Sigmoid colon (tissue), 7 donors: ENCODE data around the gene OR52A5. TPM values are rescaled to one million over a fixed set of nuclear protein-coding genes. Genes with fewer than 3 reads are reported as not detected.

Experiments
- DNase-seq: peaks from one replicate; pipeline ENCODE4 v3.0.0-alpha.2; 2019
- H3K27ac ChIP-seq, 4 donors: fragments of 200-600 bp; sonication (generic); one replicate each; pipeline ENCODE4 v1.5.1; 2016 to 2019; ENCODE audit warnings: mild to moderate bottlenecking in 1 of 4
- H3K27me3 ChIP-seq, 3 donors: fragments of 200-600 bp; sonication (generic); one replicate each; pipeline ENCODE4 v1.5.1; 2019; ENCODE audit warnings: mild to moderate bottlenecking in 1 of 3
- H3K36me3 ChIP-seq, 4 donors: fragments of 200-600 bp; sonication (generic); one replicate each; pipeline ENCODE4 v1.5.1; 2016 to 2019
- H3K4me1 ChIP-seq, 4 donors: fragments of 200-600 bp; sonication (generic); one replicate each; pipeline ENCODE4 v1.5.1; 2017 to 2019
- H3K4me3 ChIP-seq, 4 donors: fragments of 200-600 bp; sonication (generic); one replicate each; pipeline ENCODE4 v1.5.1; 2017 to 2019; ENCODE audit warnings: mild to moderate bottlenecking in 2 of 4, moderate library complexity in 1 of 4
- H3K9me3 ChIP-seq, 4 donors: fragments of 200-600 bp in 3 of 4; sonication (generic) in 3 of 4; one replicate each; pipeline versions ENCODE4 v1.5.1 to v1.6.1; 2013 to 2019
- CTCF ChIP-seq, 4 experiments: fragments of 450-650 bp in 3 of 4; fragments of 200-600 bp in 1 of 4; IDR thresholded peaks; one replicate each; pipeline ENCODE4 v1.5.1; 2016 to 2019; ENCODE audit warnings: antibody characterized with exemption in 4 of 4, mild to moderate bottlenecking in 3 of 4, moderate library complexity in 2 of 4
- EP300 ChIP-seq, 4 donors: sonication (generic); formaldehyde crosslinking; IDR thresholded peaks; one replicate each; pipeline ENCODE4 v1.6.1; 2017; ENCODE audit warnings: antibody characterized with exemption in 4 of 4
- POLR2A ChIP-seq, 2 donors: fragments of 450-650 bp; IDR thresholded peaks; one replicate each; pipeline ENCODE4 v1.6.1; 2016; ENCODE audit warnings: antibody characterized with exemption in 2 of 2, mild to moderate bottlenecking in 2 of 2, moderate library complexity in 2 of 2
- POLR2AphosphoS5 ChIP-seq, 4 donors: sonication (generic); formaldehyde crosslinking; IDR thresholded peaks; one replicate each; pipeline ENCODE4 v1.6.1; 2017; ENCODE audit warnings: antibody characterized with exemption in 4 of 4
- WGBS, 2 donors: extraction: QIAGEN DNeasy Blood & Tissue Kit; methylation state at CpG; one replicate each; pipeline ENCODE4 v1.1.7; 2013; 5-methylcytosine and 5-hydroxymethylcytosine counted together
- intact Hi-C: fragments of 100-400 bp; cut with DNase I; formaldehyde crosslinking; loops from one replicate; pipeline ENCODE4 v1.15.1; 2023
- polyA plus RNA-seq, 3 donors: library from polyadenylated mRNA; stranded (reverse); fragments of 200-250 nt; gene quantifications; one replicate each; pipeline ENCODE4 v1.2.3, GENCODE V29; 2013
- total RNA-seq, 4 donors: library from RNA; depleted of rRNA; stranded (reverse); fragments of >200 nt; gene quantifications; one replicate each; pipeline ENCODE4 v1.1.0, GENCODE V29; 2016
- donor health status: healthy with polysubstance abuse.
- donor health status: Bipolar disorder and iron deficiency.
- donor health status: healthy.

The OR52A5 gene
- total and polyA plus RNA-seq, 7 donors: not detected

GRCh38 chr11:5081405-5081804 lies 56.8 kb downstream of the OR52A5 start:
- 71 to 75% methylated on average over 2 of the region's 2 CpGs for WGBS, 2 donors

More at GRCh38 chr11:5081405-5081804, 56.8 kb downstream of the OR52A5 start:
- H3K4me3 ChIP-seq: no peak overlapping the region
- no peaks in the 10 kb centered on the region for H3K9me3 ChIP-seq
- no peak overlapping the region for H3K27ac ChIP-seq
- H3K27me3 ChIP-seq: no peaks in the 10 kb centered on the region
- no peaks in the 10 kb centered on the region for H3K36me3 ChIP-seq
- intact Hi-C loops: no loop called here
- H3K4me1 ChIP-seq: no peaks in the 10 kb centered on the region
- TF ChIP-seq POLR2AphosphoS5 (IDR thresholded peaks at IDR 0.05) (no peak), CTCF (IDR thresholded peaks at IDR 0.05) (no peak), POLR2A (IDR thresholded peaks at IDR 0.05) (no peak), EP300 (IDR thresholded peaks at IDR 0.05) (no peak)
- no peak for DNase-seq

Other genes starting within 250 kb of the OR52A5 start
- not detected for gene OR51A7, start 234.6 kb downstream of the OR52A5 start, total RNA-seq
- not detected for gene OR51A7, start 234.6 kb downstream of the OR52A5 start, polyA plus RNA-seq
- gene OR51G2, start 219.0 kb downstream of the OR52A5 start, total RNA-seq: not detected
- gene OR51G2, start 219.0 kb downstream of the OR52A5 start, polyA plus RNA-seq: not detected
- gene OR51G1, start 214.0 kb downstream of the OR52A5 start, total RNA-seq: not detected
- not detected for gene OR51G1, start 214.0 kb downstream of the OR52A5 start, polyA plus RNA-seq
- not detected for gene OR51A4, start 190.8 kb downstream of the OR52A5 start, total RNA-seq
- not detected for gene OR51A4, start 190.8 kb downstream of the OR52A5 start, polyA plus RNA-seq
- gene OR51A2, start 182.6 kb downstream of the OR52A5 start, total RNA-seq: not detected
- gene OR51A2, start 182.6 kb downstream of the OR52A5 start, polyA plus RNA-seq: not detected
- not detected for gene OR51L1, start 143.5 kb downstream of the OR52A5 start, total RNA-seq
- gene OR51L1, start 143.5 kb downstream of the OR52A5 start, polyA plus RNA-seq: not detected
- gene OR52J3, start 91.8 kb downstream of the OR52A5 start, total RNA-seq: not detected
- gene OR52J3, start 91.8 kb downstream of the OR52A5 start, polyA plus RNA-seq: not detected
- not detected for gene OR52E2, start 78.7 kb downstream of the OR52A5 start, total RNA-seq
- not detected for gene OR52E2, start 78.7 kb downstream of the OR52A5 start, polyA plus RNA-seq
- gene OR52E1, start 68.8 kb downstream of the OR52A5 start, total RNA-seq: not detected
- gene OR52E1, start 68.8 kb downstream of the OR52A5 start, polyA plus RNA-seq: not detected
- gene OR52A1, start 16.4 kb upstream of the OR52A5 start, total RNA-seq: not detected
- not detected for gene OR52A1, start 16.4 kb upstream of the OR52A5 start, polyA plus RNA-seq
- not detected for gene OR51V1, start 62.3 kb upstream of the OR52A5 start, total RNA-seq
- not detected for gene OR51V1, start 62.3 kb upstream of the OR52A5 start, polyA plus RNA-seq
- 10 to 100 TPM in 1 of 4 donors, 1 to 10 TPM in 3; 2.5 to 57.3 (median 5.8) TPM for gene HBB, start 88.7 kb upstream of the OR52A5 start, total RNA-seq
- 1 to 10 TPM in 2 of 3 donors, not detected in 1; 1.6 to 3.3 TPM for gene HBB, start 88.7 kb upstream of the OR52A5 start, polyA plus RNA-seq
- gene HBD, start 96.1 kb upstream of the OR52A5 start, total RNA-seq: not detected
- gene HBD, start 96.1 kb upstream of the OR52A5 start, polyA plus RNA-seq: not detected
- not detected for gene HBG1, start 111.5 kb upstream of the OR52A5 start, total RNA-seq
- not detected for gene HBG1, start 111.5 kb upstream of the OR52A5 start, polyA plus RNA-seq
- gene HBG2, start 116.4 kb upstream of the OR52A5 start, total RNA-seq: not detected
- gene HBG2, start 116.4 kb upstream of the OR52A5 start, polyA plus RNA-seq: not detected
- gene HBE1, start 131.6 kb upstream of the OR52A5 start, total RNA-seq: not detected
- not detected for gene HBE1, start 131.6 kb upstream of the OR52A5 start, polyA plus RNA-seq
- not detected for gene OR51B4, start 163.6 kb upstream of the OR52A5 start, total RNA-seq
- gene OR51B4, start 163.6 kb upstream of the OR52A5 start, polyA plus RNA-seq: not detected
- 1 to 10 TPM in 1 of 4 donors, under 1 TPM in 1, not detected in 2; 0.66 to 1.1 TPM for gene OR51B2, start 185.9 kb upstream of the OR52A5 start, total RNA-seq
- not detected for gene OR51B2, start 185.9 kb upstream of the OR52A5 start, polyA plus RNA-seq
- 1 to 10 TPM in 1 of 4 donors, not detected in 3; 1.3 TPM for gene OR51B5, start 205.2 kb upstream of the OR52A5 start, total RNA-seq
- not detected for gene OR51B5, start 205.2 kb upstream of the OR52A5 start, polyA plus RNA-seq
- gene OR51B6, start 213.2 kb upstream of the OR52A5 start, total RNA-seq: not detected
- not detected for gene OR51B6, start 213.2 kb upstream of the OR52A5 start, polyA plus RNA-seq
- not detected for gene OR51M1, start 245.5 kb upstream of the OR52A5 start, total RNA-seq
- gene OR51M1, start 245.5 kb upstream of the OR52A5 start, polyA plus RNA-seq: under 1 TPM in 1 of 3 donors, not detected in 2; under 0.01 TPM